ENCODE data around the gene MTUS2.
A peak's percentile ranks its signal among the peaks of the same experiment; 100 is the strongest.

MTUS2 gene

DNA sequence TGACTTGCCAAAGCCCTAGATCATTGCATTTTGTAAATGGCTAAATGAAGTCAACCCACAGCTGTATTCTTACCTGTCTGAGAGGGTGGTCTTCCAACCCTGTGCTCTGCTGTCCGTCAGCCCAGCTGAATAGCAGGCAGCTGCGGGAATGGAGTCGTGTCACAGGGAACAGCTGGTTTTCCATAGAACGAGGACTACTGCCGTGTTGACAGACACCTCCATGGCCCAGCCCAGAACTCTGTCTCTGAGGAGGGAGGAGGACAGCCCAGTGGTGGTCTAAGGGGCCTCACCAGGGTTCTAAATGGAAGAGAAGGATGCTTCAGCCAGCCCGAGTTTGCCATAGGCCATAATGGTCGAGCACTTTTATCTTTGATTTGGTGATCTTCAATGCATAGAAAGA is 664.7 kb downstream of the MTUS2 start:
- no peak for DNase-seq (ENCODE audit: low spot score)

DNA sequence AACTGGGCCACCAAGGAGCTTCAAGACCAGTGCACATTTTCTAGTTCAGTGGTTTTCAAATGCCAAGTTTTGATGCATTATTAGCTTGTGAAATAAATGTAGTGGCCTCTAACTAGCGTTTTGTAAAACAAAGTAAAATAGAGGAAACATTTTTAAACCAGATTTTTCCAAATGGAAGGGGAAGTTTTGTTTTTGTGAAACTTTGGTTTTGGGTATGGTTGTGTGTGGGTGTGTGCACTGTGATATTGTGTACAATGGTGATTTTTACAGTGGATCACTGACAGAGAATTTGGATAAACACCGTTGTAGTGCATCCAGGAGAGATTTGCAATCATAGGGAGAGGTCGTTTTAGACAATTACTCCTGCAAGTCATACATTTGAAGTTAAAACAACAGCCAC is 666.4 kb downstream of the MTUS2 start:
- no peak for DNase-seq (ENCODE audit: low spot score)

DNA sequence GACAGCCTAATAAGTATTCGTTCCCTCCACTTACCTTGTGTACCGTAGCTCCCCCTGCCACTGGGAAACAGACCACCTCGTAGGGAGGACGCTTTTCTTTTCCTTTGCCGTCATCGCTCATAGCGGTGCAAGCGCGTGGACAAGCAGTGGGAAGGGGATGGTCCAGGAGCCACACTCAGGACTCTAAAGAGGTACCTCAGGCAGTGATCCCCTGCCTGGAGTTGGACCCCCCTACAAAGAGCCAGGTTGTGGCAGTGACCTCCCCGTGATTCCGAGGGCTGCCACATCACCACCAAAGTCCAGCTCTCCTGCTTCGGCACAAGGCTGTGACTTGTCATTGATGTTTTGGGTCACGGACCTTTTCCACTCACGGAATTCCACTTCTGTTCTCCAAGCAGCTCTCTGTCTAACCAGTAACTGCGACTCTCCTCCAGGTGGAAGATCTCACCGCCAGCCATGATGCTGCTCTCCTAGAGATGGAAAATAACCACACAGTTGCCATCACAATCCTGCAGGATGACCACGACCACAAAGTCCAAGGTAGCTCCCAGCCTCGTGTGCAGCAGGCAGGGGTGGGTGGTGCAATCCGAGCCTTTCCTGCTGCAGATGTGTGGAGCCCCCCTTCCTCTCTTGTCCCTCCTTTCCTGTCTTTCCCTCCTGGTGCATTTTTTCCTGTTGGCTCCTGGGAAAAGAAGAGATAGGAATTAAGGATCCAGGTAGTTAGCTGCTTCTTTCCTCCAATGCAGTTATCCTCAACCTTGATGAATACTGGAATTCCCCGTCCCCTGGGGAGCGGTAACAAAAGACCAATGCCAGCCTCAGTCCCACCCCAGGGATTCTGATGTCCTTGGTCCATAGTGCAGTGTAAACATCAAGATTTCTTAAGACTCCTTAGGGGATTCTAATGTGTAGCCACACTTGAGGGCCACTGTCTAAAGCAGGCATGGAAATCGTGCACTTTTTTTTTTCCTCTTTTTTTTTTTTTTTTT is 667.6 kb downstream of the MTUS2 start:
- no peak for DNase-seq (ENCODE audit: low spot score)

DNA sequence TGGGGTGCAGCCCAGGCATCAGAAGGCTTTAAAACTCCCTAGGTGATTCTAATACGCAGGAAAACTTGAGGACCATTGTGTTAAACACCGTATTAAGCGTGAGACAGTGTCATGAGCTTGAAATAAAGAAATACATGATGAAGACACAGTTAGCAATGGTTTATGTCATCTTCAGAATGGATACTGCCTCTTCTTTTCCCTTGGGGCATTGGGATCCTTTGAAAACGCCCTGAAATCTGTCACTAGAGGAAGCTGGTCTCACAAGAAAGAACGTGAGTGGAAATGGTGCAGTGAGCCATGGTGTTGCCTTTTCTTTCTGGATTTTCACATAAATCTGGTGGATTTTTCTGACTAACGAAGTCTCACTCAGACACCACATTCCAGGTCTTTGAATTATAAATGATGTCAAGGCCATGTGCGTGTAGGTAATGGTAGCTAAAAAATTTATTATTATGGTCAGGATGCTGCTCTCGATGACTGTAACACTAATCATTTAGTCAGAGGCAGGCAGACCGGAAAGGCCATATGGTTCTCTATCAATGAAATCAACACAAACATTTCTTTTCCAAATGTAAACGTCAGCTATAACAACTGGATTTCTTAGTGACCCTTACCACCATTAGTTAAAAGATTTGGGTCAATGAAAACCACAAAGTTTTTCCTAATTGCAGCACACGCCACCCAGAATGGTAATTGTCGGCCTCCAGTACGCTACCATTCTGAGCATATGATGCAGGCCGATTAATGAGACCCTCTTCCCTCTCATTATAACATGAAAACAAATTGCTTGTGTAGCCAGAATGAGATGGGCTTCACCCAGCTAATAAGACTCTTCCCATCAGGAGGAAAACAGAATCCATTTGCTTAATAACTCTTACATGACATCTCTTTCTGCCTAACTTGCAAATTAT is 669.8 kb downstream of the MTUS2 start:
- DNase-seq (ENCODE audit: low spot score) = no peak

DNA sequence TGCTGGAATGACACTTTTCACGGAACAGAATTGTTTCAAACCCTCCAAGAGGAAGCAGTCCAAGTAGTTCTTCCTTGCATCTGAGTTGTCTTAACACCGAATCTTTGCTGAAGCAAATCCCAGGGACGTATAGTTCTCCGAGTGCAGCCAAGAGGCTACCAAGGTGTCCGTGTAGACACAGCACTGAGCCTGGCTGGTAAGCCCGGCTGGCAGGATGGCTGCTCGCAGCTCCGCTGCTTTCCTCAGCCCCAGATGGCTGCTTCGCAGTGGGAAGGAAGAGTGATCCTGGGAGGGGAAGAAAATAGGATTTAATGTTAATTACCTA is 670.4 kb downstream of the MTUS2 start:
- DNase-seq (ENCODE audit: low spot score) = no peak

DNA sequence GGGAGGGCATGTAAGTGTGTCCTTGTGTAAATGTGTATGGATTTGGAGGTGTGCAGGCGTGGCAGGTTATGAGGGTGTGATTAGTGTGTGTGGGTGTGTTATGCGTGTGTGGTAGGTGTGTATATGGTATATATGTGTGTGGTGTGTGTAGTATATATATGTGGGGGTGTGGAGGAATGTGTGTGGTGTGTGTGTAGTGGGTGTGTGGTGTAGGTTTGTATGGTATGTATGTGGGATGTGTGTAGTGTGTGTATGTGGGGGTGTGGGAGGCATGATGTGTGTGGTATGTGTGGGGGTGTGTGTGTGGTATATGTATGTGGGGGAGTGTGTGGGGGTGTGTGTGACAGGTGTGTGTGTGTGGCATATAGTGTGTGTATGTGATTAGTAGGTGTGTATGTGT is 671.1 kb downstream of the MTUS2 start:
- DNase-seq (ENCODE audit: low spot score) = no peak

DNA sequence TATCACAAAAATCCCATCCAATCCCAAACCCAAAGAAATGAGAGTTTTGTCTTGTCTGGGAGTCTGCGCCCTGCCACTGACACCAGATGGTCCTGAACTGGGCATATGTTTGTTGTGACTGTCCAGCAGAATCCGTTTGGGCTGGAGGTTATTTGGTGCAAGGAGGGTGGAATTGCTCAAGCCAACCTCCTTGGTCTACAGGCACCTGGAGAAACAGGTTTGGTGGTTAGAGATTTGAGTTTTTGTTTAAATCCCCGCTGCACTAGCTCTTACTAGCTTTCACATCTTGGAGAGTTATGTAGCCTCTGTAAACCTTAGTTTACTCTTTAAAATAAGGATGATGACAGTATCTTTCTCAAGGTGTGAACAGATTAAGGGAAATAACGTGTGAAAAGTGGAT is 673.7 kb downstream of the MTUS2 start:
- DNase-seq (ENCODE audit: low spot score) = no peak

DNA sequence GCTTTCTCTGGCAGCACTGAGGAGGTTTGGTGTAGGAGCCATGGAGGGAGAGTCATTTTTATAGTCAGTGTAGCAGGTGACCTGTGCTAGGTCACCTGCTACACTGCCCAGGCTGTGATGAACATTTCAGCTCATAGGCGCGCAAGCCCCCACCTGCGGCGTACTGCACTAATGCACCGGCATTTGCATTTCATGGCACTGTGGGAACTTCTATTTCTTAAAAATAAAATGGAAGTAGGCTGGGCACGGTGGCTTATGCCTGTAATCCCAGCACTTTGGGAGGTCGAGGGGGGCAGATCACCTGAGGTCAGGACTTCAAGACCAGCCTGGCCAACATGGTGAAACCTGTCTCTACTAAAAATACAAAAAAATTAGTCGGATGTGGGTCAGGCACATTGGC is 674.4 kb downstream of the MTUS2 start:
- DNase-seq (ENCODE audit: low spot score) = no peak

DNA sequence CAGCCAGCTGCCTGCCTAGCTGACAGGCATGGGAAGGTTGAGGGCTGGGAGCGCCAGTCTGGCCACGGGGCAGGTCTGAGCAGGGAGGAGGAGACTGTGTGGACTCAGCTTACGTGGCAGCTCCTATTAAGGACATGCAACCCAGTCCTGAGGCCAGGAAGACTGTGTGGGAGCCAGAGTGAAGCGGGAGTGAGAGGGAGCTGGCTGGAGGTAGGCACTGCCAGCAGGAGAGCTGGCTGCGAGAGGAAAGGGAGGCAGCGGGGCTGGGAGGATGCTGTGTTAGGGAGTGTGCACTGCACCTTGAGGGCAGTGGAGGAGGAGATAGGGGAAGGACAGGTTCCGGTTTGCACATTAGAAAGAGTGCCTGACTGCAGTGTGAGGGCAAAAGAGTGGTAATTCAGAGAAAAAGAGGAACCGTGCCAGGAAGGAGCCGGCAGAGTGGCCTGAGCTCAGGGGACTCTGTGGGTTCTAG is 676.1 kb downstream of the MTUS2 start:
- no peak for DNase-seq (ENCODE audit: low spot score)

DNA sequence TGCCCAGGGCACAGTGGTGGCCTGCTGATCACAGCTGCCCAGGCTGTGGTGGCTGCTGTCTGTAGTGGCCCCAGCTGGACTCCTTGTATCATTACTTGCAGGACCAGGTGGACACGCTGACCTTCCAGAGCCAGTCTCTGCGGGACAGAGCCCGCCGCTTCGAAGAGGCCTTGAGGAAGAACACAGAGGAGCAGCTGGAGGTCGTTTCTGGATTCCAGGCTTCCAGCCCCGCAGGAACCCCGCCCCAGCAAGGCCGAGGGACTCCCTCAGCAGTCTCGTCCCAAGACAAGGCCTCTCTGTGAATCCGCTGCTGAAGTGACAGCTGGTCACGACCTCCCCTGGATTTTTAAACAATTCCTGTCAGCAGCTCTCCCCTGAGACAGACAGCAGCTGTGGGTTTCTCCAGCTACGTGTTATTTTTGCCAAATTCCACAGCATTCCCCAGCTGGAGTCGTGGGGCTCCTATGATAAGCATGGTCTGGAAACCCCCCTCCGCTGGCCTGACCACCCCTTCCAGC is 677.1 kb downstream of the MTUS2 start:
- peak; percentile 40 for DNase-seq (ENCODE audit: low spot score)

DNA sequence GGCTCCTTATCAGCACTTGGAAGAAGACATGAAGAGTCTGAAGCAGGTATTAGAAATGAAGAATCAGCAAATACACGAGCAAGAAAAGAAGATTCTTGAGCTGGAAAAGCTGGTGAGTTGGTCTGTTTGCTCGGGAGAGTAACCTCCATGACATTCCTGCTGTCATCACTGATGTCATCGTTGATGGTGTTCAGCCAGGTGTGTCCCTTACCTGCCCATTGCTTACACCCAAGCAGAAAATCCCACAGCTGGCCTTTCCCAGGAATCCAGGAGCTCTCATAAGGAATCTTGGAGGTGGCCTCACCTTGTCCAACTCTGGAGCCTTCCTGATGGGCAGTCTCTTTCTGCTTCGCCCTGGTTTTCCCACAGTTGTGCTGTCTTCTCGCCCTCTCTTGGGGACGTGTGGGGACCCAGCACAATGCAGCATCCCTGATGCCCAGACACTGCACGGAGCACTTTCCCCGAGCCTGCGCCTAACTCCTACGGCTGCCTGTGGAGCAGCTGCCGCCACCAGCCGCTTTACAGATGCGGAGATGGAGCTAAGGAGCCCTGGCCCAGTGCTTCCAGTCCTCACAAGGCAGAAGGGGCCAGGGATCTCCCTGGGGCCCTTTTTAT is 678.4 kb downstream of the MTUS2 start:
- DNase-seq (ENCODE audit: low spot score) = no peak

DNA sequence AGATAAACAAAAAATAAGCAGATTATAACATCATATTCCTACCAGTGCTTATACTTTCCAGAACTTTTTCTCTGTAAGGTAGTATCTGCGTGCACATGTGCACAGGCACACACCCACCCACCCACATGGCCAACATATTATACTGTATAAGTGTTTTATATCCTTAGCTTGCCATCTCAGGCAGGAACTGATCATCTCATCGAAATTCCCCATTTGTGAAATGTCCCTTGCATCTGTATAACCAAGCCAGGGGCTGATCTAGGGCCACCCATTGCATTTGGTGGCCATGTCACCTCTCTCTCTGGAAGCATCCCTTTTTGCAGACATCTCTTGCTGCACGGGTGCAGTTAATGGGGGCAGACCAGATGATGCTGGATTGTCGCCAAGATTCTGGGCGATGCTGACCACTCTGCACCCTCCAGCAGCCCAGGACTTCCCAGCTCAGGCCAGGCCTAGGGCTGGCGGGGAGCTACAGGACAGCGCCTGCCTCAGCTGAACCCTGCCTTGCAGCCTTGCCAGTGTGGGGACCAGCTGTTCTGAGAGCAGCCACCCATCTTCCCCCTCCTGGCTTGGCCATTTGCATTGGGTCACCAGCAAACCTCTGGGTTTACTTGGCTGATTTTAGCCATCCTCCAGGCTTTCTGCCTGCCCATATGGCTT is 679.5 kb downstream of the MTUS2 start:
- DNase-seq (ENCODE audit: low spot score) = no peak

DNA sequence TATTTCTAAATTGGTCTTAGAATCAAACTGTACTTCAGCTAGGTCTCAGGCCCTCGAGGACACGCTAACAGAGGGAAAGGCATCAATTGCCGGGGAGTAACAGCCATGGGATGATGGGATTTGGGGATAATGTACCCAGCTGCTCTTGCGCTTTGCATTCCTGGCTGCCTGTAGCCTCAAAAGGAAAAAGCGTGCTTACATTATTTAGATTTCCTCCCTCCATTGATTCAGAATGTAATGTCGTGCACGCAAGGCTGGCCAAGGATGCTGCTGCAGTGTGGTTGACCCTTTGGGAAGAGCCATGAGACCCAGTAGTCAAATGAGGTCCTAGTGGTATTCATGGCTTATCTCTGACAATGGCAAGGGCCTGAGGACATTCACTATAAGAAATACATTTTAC is 680.2 kb downstream of the MTUS2 start:
- DNase-seq (ENCODE audit: low spot score) = no peak

DNA sequence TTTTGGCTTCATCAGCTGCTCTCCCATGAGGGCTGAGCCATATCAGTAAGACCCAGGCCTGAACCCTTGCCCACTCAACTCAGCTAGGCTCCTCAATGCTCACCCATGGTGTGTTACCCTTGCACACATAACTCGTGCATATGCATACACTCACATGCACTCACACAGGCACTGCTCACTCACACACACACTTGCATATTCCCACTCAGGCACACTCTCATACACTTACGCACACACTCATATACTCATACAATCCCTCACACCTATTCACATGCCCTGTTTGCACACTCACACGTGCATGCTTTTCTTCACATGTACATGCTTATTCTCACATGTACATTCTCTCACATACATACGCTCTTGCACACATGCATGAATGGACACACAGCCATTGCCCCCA is 681.5 kb downstream of the MTUS2 start:
- no peak for DNase-seq (ENCODE audit: low spot score)

DNA sequence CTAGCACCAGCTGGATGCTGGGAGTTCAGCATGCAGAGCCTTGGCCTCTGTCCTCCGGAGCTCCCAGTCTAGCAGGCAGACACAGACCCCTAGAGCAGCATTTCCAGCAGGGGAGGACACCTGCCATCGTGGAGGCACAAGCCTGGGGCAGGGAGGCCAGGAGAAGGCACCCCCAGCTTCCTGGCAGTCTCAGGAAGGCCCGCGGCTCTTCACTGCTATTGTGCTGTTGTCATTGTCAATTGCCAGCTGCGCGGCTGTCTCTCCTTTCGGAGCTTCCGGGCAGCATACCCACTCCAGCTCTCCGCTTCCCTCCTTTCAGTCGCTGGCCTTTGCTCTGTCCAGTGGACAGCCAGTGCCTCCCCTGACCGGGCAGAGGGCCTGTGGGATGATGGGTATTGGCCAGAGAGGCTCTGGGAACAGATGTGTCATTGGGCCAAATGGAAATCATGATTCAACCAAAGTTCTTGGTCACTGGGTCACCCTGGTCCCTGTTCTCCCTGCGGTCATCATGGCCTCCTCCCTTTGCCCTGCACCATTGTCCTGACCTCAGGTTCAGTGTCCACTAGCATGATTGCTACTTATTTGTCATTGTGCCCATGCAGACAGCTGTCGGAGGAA is 682.4 kb downstream of the MTUS2 start:
- DNase-seq (ENCODE audit: low spot score) = no peak

DNA sequence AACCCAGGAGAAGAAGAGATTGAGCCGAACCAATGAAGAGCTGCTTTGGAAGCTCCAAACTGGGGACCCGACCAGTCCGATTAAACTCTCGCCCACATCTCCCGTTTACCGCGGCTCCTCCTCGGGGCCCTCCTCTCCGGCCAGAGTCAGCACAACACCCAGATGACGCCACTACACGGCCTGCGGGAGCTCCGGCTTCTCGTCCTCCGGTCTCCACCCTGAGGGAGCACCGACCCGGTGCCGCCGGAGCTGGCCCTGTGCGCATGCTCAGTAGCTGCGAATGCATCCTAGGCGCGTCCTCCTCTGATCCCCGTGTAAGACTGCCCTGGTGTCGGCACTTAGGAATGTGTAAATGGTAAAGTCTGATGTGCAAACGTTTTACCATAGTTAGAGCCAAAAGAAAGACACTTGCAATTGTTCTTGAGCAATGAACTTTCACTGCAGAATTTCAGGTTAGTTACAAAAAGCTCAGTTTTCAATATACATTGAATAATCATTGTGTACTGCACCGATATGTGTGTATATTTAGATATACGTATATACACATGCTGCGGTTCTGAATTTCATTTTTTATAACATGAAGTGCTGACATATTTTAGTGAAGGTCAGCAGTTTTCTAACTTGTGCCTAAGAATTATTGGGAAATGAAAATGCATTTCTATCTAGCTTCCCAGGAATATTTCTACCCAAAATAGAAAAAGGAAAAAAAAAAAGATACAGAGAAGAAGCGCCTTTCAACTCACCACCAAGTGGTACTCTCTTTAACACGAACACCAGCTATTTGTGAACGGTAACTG is 683.1 kb downstream of the MTUS2 start:
- DNase-seq (ENCODE audit: low spot score) = peak; percentile 67

DNA sequence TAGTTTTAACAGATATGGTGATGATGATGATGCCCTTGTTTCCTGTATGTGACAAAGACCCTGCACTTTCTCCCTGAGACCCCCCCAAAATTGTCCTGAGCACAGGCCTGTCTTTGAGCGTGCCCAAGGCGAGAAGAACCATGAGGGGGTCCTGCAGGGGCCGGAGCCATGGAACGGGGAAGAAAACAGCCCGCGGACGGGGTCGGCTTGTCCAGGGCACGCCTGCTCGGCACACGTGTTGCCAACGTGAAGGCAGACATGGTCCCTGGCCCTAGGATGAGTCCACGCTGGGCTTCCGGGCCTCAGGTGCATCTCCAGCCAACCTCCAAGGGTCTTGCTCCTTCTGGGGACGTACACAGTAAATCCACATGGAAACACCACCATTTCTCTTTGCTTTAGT is 684.6 kb downstream of the MTUS2 start:
- no peak for DNase-seq (ENCODE audit: low spot score)

DNA sequence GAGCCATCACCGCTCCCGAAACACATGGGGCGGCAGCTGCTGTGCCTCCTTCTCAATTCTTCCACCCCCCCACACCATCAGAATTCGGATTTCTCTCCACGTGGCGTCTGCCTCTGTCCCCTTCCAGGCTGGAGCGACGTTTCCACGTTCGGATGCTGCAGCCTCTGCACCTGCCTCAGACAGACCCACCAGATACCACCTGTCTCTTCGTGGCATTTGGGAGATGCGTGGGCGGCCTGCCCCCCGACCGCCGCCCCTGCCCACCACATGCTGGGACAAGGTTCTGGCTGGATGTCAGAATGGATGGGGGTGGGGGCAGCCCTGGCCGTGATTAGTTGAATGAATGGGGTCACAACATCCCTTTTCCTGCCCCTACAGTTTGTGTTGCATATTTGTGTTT is 685.4 kb downstream of the MTUS2 start:
- no peak for DNase-seq (ENCODE audit: low spot score)

DNA sequence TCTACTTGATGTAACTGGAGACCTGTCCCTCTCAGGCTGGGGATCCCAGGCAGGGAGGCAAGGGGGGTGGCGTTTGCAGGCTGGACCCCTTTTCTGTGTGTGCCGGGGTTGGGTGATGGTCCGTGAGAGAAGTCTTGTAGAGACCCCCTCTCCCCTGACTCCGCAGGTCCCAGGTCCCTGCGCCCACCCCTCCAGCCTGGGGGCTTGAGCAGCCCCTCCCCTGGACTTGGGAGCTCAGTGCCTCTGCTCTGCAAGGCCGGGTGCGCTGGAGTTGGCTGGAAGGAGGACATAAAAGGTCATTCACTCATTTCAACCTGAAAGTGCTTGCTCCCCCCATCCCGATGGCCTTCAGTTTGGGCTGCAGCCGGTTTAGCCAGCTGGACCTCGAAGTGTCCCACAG is 685.8 kb downstream of the MTUS2 start:
- no peak for DNase-seq (ENCODE audit: low spot score)

DNA sequence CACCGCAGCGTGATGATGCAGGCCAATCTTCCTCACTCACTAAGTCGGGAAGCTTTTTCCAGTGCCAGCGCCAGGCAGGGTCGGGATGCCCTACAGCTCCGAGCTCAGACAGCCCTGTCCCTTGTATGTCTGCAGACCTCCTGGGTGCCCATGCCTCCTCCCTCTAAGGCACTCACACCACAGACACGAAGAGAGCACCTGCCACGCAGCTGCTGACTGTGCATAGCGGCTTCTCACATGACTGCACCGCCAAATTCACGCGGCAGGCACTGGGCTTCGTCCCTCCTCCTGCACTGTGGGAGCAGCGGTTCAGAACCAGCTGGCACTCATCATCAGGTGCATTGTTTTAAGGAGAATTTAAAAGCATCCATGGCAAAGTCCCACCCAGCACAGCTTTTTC is 687.2 kb downstream of the MTUS2 start:
- DNase-seq (ENCODE audit: low spot score) = no peak
